Fibroblast of mammary gland (primary cell): Measurements from ENCODE around the gene SPEF2.
A peak's percentile ranks its signal among the peaks of the same experiment; 100 is the strongest.

Experiments
- DNase-seq: peaks from one replicate; pipeline ENCODE4 v3.0.0-alpha.2; 2010; ENCODE audit warnings: low read depth
- H3K4me3 ChIP-seq: 2 replicates; pipeline ENCODE4 v1.5.1; 2011; ENCODE audit warnings: low read depth, mild to moderate bottlenecking, low read length, moderate library complexity; ENCODE audit not compliant: control insufficient read depth
- CTCF ChIP-seq: conservative IDR thresholded peaks from 2 replicates; pipeline ENCODE4 v1.5.1; 2011; ENCODE audit warnings: low read depth, low read length, inconsistent platforms; ENCODE audit not compliant: control insufficient read depth, insufficient read depth

SPEF2 gene

GRCh38 chr5:35675392-35675791 lies 57.7 kb downstream of the SPEF2 start:
- TF ChIP-seq CTCF = no peak
- no peak overlapping the region for H3K4me3 ChIP-seq
- DNase-seq = no peak

GRCh38 chr5:35677878-35678277 lies 60.2 kb downstream of the SPEF2 start:
- no peak overlapping the region for H3K4me3 ChIP-seq
- DNase-seq = no peak
- no peak for TF ChIP-seq CTCF

- H3K4me3 ChIP-seq = no peak overlapping the region
- no peak for TF ChIP-seq CTCF
- DNase-seq = no peak
Observed at GRCh38 chr5:35678661-35679060, 61.0 kb downstream of the SPEF2 start.

GRCh38 chr5:35679357-35679756 lies 61.7 kb downstream of the SPEF2 start:
- no peak for TF ChIP-seq CTCF
- DNase-seq = peak; percentile 23
- no peak overlapping the region for H3K4me3 ChIP-seq

GRCh38 chr5:35681911-35682310 lies 64.2 kb downstream of the SPEF2 start:
- no peak for TF ChIP-seq CTCF
- H3K4me3 ChIP-seq = no peak overlapping the region
- no peak for DNase-seq

GRCh38 chr5:35683466-35683865 lies 65.8 kb downstream of the SPEF2 start:
- no peak for DNase-seq
- H3K4me3 ChIP-seq = no peak overlapping the region
- TF ChIP-seq CTCF = no peak

GRCh38 chr5:35685161-35685560 lies 67.5 kb downstream of the SPEF2 start:
- TF ChIP-seq CTCF = no peak
- no peak overlapping the region for H3K4me3 ChIP-seq
- no peak for DNase-seq
